ENCODE data around the gene ROGDI.
"Not testable (repeated sequence)": the region's sequence is repeated elsewhere in the genome, so short reads cannot be mapped to it uniquely, and the experiment has no call there.

The ROGDI gene

DNA sequence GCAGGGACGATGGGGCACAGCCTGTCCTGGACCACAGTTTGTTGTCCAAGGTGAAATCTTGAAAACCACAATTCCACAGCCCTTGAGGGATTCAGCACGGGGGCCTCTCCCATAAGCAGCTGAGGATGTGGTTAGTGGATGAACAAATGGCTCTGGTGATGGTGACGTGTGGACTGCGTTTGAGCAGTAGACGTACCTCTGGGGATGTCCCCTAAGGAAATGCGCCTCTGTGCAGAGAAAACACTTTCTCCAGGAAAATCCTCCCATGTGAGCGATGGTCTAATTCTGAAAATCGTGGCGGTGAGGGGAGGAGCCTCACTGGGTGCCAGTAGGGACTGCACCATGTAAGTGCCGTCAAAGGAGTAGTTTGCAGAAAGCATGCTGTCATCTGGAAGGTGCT is 11.6 kb downstream of the ROGDI start:
- DNase-seq (ENCODE audit: low spot score) = no peak

DNA sequence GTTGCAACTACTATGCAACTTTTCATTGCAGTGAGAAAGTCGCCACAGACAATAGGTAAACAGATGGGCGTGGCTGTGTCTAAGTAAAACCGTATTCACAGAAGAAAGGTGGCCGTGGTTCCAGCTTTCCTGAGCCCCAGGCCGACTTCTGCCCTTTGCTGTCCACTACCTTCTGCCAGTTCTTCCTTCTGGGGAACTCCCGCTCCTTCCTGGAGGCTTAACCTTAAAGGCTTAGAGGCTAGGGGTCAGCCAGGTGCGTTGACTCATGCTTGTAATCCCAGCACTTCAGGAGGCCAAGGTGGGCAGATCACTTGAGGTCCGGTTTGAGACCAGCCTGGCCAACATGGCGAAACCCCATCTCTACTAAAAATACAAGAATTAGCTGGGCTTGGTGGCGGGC is 12.2 kb downstream of the ROGDI start:
- DNase-seq (ENCODE audit: low spot score) = no peak

- DNase-seq (ENCODE audit: low spot score) = no peak
These were observed 13.5 kb downstream of the ROGDI start for GRCh38 chr16:4788910-4789309.

DNA sequence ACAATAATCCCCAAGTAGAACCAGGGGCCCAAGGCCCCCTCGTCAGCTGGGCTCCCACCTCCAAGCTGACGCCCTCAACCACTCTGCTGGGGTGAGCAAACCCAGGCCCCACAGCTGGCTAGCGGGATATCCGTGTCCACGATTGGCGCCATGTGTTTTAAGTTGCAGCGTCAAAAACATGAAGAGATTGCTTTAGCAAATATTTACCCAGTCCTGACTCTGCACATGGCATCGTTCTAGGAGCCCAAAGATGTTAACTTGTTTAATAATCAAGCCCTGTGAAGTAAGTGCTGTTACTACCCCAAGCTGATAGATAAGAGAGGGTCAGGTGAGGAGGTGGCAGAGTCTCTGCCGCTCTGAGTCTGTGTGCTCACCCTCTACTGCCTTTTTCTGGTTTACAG is 13.9 kb downstream of the ROGDI start:
- no peak for DNase-seq (ENCODE audit: low spot score)

GRCh38 chr16:4787627-4788482 is 14.6 kb downstream of the ROGDI start, which contains the start of gene SEPTIN12:
SEPTIN12 (minus strand) TSS chr16:4788345; CDS start chr16:4787645, 700 bp downstream.
- DNase-seq (ENCODE audit: low spot score) = no peak

- no peak for DNase-seq (ENCODE audit: low spot score)
These were observed 15.4 kb downstream of the ROGDI start for GRCh38 chr16:4787068-4787467.

DNA sequence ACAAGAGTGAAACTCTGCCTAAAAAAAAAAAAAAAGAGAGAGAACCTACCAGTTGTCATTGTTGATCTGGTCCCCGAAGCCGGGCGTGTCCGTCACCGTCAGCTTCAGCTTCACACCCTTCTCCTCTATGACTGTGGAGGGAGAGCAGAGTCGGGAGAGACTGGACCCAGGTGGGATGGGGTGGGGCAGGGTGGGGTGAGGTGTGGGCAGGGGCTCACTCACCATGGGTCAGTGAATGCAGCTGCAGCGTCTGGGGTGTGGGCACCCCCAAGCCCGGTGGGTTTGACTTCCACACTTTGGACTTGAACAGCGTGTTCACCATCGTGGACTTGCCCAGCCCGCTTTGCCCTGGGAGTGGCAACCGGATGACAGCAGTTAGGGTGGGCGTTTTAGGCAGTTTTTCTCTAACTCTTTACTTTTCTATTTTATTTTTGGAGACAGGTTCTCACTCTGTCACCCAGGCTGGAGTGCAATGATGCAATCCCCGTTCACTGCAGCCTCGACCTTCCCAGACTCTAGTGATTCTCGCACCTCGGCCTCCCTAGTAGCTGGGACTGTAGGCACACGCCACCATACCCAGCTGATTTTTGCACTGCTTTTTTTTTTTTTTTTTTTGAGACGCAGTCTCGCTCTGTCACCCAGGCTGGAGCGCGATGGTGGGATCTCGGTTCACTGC is 16.5 kb downstream of the ROGDI start:
- no peak for DNase-seq (ENCODE audit: low spot score)

DNA sequence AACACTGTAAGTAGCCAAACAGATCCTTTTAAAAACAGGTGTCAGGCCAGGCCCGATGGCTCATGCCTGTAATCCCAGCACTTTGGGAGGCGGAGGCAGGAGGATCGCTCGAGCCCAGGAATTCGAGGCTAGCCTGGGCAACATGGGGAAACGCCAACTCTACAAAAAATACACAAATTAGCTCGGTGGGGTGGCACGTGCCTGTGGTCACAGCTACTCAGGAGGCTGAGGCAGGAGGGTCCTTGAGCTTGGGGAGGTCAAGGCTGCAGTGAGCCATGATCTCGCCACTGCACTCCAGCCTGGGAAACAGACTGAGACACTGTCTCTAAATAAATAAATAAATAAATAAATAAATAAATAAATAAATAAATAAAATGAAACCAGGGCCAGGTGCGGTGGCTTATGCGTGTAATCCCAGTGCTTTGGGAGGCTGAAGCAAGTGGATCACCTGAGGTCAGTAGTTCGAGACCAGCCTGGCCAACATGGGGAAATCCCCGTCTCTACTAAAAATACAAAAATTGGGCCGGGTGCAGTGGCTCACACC is 17.9 kb downstream of the ROGDI start:
- not testable (repeated sequence) for DNase-seq (ENCODE audit: low spot score)

GRCh38 chr16:4783951-4784336 is 18.5 kb downstream of the ROGDI start:
- DNase-seq (ENCODE audit: low spot score) = no peak

GRCh38 chr16:4783251-4783950 is 19.0 kb downstream of the ROGDI start:
- no peak for DNase-seq (ENCODE audit: low spot score)

DNA sequence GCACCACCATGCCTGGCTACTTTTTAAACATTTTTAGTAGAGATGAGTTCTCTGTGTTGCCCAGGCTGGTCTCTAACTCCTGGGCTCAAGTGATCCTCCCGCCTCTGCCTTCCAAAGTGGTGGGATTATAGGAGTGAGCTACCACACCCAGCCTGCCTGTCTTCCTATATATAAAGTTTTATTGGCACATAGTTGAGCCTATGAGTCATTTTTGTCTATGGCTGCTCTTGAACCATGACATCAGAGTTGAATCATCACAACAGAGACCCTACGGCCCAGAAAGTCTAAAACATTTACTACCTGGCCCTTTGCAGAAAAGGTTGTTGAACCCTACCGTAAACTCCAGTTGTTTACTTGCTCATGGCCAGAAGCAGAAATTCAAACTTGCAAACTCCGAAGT is 22.2 kb downstream of the ROGDI start:
- no peak for DNase-seq (ENCODE audit: low spot score)

DNA sequence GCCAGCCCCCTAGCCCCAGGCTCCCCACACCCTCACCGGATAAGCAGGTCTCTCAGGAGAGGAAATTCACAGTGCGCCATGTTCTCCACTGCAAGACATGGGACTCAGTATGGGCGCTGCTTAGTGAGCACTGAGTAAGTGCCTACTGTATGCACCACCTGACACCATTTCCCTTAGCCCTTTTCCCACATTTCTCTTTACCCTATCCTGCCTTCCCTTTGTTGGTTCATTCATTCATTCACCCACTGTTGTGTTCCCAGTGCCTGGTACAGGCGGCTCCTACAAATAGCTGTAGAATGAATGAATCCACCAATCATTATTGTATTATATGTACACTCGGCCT is 24.4 kb downstream of the ROGDI start:
- no peak for DNase-seq (ENCODE audit: low spot score)

- no peak for DNase-seq (ENCODE audit: low spot score)
These were observed 24.9 kb downstream of the ROGDI start for GRCh38 chr16:4777339-4778049.

GRCh38 chr16:4776141-4776705 is 26.2 kb downstream of the ROGDI start:
- no peak for DNase-seq (ENCODE audit: low spot score)

DNA sequence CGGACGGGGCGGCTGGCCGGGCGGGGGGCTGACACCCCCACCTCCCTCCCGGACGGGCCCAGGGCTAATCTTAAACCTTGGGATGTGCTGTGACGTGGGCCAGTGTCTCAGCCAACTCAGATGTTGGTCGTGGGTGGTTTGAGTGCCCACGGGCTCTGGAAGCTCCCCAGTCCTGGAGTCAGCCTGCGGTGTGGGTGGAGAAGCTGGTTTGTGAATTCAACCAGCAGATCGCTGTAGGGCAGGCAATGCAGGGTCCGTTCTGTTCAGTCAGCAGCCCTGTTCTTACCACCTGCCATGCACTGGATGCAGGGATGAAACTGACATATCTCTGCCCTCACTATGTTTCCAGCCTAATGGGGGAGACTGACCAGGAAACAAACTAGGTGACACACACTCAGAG is 27.4 kb downstream of the ROGDI start:
- no peak for DNase-seq (ENCODE audit: low spot score)

- no peak for DNase-seq (ENCODE audit: low spot score)
These were observed 30.1 kb downstream of the ROGDI start for GRCh38 chr16:4772351-4772750.

- DNase-seq (ENCODE audit: low spot score) = no peak
These were observed 30.8 kb downstream of the ROGDI start for GRCh38 chr16:4771646-4772045.

DNA sequence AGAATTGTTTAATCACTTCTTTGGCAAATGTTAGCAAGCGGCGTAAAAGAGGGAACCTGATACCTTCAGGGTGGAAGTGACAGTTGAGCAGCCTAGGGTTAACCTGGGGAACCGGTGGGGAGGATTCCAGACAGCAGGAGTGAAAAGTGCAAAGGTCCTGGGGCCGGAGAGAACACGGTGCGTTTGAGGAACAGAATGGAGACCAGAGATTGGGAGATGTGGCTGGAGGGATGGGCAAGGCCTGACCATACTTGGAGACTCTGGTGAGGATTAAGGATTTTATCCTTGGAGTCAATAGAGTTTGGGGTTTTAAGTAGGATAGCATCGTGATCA is 33.2 kb downstream of the ROGDI start:
- no peak for DNase-seq (ENCODE audit: low spot score)

DNA sequence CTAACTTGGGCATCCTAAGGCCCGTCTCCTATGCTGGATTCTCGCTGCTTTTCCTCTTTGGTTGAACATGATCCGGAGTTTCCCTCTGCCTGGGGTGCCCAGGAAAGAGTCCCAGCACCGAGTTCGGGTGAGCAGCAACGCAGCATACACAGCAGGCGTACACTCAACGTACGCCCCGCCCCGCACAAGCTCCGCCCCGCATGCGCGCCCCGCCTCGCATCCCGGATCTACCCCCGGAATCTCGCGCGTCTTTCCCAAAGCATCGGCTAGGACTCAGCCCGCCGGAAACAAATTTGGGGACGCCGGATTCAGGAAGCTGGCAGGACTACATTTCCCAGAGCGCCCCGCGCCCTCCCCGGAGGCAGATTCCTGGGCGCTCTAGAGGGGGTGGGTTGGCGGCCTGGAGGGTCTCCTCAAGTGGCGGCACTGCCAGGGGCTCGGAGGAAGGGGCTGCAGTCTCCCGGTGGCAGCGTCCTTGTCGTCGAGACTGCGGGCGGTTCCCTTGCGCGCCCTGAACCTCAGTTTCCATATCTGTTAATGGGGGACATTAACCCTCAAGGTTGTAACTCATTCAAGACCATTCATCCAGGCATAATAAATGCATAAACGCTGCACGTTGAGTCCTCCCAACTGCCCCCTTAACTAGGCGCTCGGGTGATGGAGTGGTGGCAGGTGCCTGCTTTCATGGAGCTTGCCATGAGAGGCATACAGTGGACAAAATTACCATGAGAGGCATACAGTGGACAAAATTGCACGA is 33.7 kb downstream of the ROGDI start:
- peak; percentile 94 for DNase-seq (ENCODE audit: low spot score)

GRCh38 chr16:4767872-4768548 is 34.4 kb downstream of the ROGDI start:
- no peak for DNase-seq (ENCODE audit: low spot score)
